Activated B cell treated with CpG ODN at 0.5 μM for 24 hours (primary cell): ENCODE data around the gene LRFN3. TPM values are rescaled to one million over a fixed set of nuclear protein-coding genes. Genes with fewer than 3 reads are reported as not detected.

Experiments
- ATAC-seq: fragments of 200-7000 bp; cut with Tn5 transposase; one replicate; pipeline ENCODE4 v1.10.0; 2021; ENCODE audit warnings: low read depth, mild to moderate bottlenecking, moderate library complexity
- CTCF ChIA-PET: fragments of 350-600 bp; sonication (Branson Sonifier 250); formaldehyde crosslinking; loops from one replicate; lab custom pipeline; 2021; ENCODE audit warnings: antibody characterized with exemption; lab: Charles Lee
- POLR2A ChIA-PET: fragments of 350-600 bp; sonication (Branson Sonifier 250); formaldehyde crosslinking; loops from one replicate; lab custom pipeline; 2021; ENCODE audit warnings: antibody characterized with exemption; lab: Charles Lee
- DNase-seq: peaks from one replicate; pipeline ENCODE4 v3.0.0; 2022
- H3K27ac Mint-ChIP-seq: one replicate; pipeline ENCODE4 v1.8.0; 2020; ENCODE audit warnings: mixed read lengths
- H3K27me3 Mint-ChIP-seq: one replicate; pipeline ENCODE4 v1.8.0; 2021; ENCODE audit warnings: mixed read lengths
- H3K36me3 Mint-ChIP-seq: one replicate; pipeline ENCODE4 v1.8.0; 2021; ENCODE audit warnings: low read depth, mixed read lengths
- H3K4me1 Mint-ChIP-seq: one replicate; pipeline ENCODE4 v1.8.0; 2021; ENCODE audit warnings: mixed read lengths
- H3K4me3 Mint-ChIP-seq: one replicate; pipeline ENCODE4 v1.8.0; 2020; ENCODE audit warnings: mild to moderate bottlenecking, mixed read lengths
- H3K9me3 Mint-ChIP-seq: one replicate; pipeline ENCODE4 v1.8.0; 2020; ENCODE audit warnings: mixed read lengths
- intact Hi-C: fragments of 100-400 bp; cut with micrococcal nuclease; formaldehyde crosslinking; loops from one replicate; pipeline ENCODE4 v1.15.1; 2024
- total RNA-seq: library from RNA; stranded (reverse); gene quantifications from 2 replicates; pipeline ENCODE4 v1.2.3, GENCODE V29; 2022
- TF ChIP-seq, protein P1 (sequence below): fragments of 200-600 bp; IDR thresholded peaks from one replicate; pipeline ENCODE4 v1.8.0; 2022; ENCODE audit warnings: antibody characterized with exemption, mild to moderate bottlenecking

Gene LRFN3
- total RNA-seq, 1 donor from 2014 or later = 1.8 TPM

DNA sequence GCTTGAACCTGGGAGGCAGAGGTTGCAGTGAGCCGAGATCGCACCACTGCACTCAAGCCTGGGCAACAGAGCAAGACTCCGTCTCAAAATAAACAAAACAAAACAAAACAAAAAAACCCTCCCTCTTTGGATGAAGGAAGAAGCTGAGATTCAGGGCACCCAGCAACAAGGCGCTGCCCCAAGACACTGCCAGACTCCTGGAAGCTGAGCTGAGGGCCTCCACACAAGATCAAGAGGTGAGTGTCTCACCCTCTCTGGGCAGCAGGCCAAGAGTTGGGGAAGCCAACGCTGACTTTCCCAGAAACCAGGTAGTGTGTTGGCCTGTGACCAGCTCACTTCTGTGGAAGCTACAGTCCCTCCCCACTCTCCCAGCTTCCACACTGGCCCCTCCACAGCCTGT, 24.4 kb upstream of the LRFN3 start:
- no peak overlapping the region for H3K27ac Mint-ChIP-seq
- H3K4me1 Mint-ChIP-seq = peaks cover 69% of the 10 kb centered on the region
- no peak overlapping the region for H3K4me3 Mint-ChIP-seq
- DNase-seq = no peak
- ChIA-PET POLR2A (interaction anchor here (0.6 to 0.7 kb wide), 3 partner anchors 18 to 209 kb away, joined by 3 to 7 read pairs (median 4); partner anchors contain the start of gene THAP8), CTCF (no interaction called here)
- no peaks in the 10 kb centered on the region for H3K27me3 Mint-ChIP-seq
- TF ChIP-seq, protein P1, sequence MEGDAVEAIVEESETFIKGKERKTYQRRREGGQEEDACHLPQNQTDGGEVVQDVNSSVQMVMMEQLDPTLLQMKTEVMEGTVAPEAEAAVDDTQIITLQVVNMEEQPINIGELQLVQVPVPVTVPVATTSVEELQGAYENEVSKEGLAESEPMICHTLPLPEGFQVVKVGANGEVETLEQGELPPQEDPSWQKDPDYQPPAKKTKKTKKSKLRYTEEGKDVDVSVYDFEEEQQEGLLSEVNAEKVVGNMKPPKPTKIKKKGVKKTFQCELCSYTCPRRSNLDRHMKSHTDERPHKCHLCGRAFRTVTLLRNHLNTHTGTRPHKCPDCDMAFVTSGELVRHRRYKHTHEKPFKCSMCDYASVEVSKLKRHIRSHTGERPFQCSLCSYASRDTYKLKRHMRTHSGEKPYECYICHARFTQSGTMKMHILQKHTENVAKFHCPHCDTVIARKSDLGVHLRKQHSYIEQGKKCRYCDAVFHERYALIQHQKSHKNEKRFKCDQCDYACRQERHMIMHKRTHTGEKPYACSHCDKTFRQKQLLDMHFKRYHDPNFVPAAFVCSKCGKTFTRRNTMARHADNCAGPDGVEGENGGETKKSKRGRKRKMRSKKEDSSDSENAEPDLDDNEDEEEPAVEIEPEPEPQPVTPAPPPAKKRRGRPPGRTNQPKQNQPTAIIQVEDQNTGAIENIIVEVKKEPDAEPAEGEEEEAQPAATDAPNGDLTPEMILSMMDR = no peak
- no peaks in the 10 kb centered on the region for H3K36me3 Mint-ChIP-seq
- no peaks in the 10 kb centered on the region for H3K9me3 Mint-ChIP-seq
- intact Hi-C loops = no loop called here
- no peak for ATAC-seq

DNA sequence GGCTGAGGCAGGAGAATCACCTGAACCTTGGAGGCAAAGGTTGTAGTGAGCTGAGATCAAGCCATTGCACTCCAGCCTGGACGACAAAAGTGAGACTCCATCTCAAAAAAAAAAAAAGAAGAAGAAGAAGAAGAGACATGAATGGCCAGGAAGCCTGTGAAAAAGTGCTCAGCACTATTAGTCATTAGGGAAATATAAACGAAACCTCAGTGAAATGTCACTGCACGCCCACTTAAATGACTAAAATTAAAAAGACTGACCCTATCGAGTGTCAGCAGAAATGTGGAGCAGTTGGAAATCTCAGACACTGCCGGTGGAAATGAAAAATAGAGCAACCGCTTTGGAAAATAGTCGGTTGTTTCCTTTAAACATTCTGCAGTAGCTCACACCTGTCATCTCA, 22.6 kb upstream of the LRFN3 start:
- TF ChIP-seq, protein P1 = no peak
- ChIA-PET CTCF (no interaction called here), POLR2A (interaction anchor here (0.7 to 2.4 kb wide), 3 partner anchors 13 to 186 kb away, joined by 3 to 20 read pairs (median 9); partner anchors contain the start of gene NFKBID)
- H3K27me3 Mint-ChIP-seq = no peaks in the 10 kb centered on the region
- H3K9me3 Mint-ChIP-seq = no peaks in the 10 kb centered on the region
- H3K4me1 Mint-ChIP-seq = peaks cover 54% of the 10 kb centered on the region
- H3K4me3 Mint-ChIP-seq = peak overlapping the region; percentile 39
- H3K36me3 Mint-ChIP-seq = no peaks in the 10 kb centered on the region
- DNase-seq (no peak), ATAC-seq (peak; percentile 17)
- H3K27ac Mint-ChIP-seq = peak overlapping the region; percentile 70
- intact Hi-C loops = loop anchor here (1.0 kb wide), 2 partner anchors 10 to 15 kb away; no protein-coding TSS in a partner anchor

DNA sequence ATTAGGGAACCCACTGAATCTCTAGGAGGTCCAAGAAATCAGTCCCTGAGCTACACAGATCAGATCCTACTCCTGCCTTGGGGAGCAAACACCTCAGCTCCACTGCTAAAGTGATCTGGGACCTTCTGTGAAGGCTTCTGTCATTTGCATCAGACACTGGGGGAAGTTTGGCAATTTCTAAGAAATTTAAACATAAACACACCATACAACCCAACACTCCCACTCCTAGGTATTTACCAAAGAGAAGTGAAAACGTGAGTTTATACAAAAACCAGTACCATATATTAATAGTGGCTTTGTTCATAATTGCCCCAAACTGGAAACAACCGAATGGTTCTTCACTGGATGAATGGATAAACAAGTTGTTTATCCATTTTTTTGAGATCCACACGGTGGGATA, 20.7 kb upstream of the LRFN3 start:
- DNase-seq (no peak), ATAC-seq (no peak)
- intact Hi-C loops = no loop called here
- peaks cover 36% of the 10 kb centered on the region for H3K4me1 Mint-ChIP-seq
- H3K27me3 Mint-ChIP-seq = no peaks in the 10 kb centered on the region
- CTCF ChIA-PET = interaction anchor here (2.3 kb wide), 1 partner anchor 11 kb away, joined by 6 read pairs; no protein-coding TSS in a partner anchor
- no peaks in the 10 kb centered on the region for H3K36me3 Mint-ChIP-seq
- POLR2A ChIA-PET = interaction anchor here (2.4 kb wide), 1 partner anchor 15 kb away, joined by 20 read pairs; the partner anchor contains the start of gene NFKBID
- H3K27ac Mint-ChIP-seq = no peak overlapping the region
- H3K9me3 Mint-ChIP-seq = no peaks in the 10 kb centered on the region
- no peak overlapping the region for H3K4me3 Mint-ChIP-seq
- TF ChIP-seq, protein P1 = no peak

DNA sequence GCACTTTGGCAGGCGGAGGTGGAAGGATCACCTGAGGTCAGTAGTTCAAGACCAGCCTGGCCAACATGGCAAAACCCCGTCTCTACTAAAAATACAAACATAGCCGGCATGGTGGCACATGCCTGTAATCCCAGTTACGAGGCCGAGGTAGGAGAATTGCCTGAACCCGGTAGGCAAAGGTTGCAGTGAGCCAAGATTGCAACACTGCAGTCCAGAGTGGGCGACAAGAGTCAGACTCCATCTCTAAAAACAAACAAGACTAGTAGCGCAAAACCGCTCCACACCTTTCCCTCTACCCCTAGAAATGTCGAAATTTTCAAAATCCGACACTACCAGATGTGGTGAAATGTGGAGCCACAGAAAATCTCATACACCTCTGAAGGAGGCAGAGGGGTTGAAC, 16.9 kb upstream of the LRFN3 start:
- intact Hi-C loops = no loop called here
- Mint-ChIP-seq H3K4me1 (peaks cover 12% of the 10 kb centered on the region), H3K36me3 (no peaks in the 10 kb centered on the region), H3K9me3 (no peaks in the 10 kb centered on the region), H3K27ac (no peak overlapping the region), H3K27me3 (no peaks in the 10 kb centered on the region), H3K4me3 (no peak overlapping the region)
- ChIA-PET CTCF (no interaction called here), POLR2A (interaction anchor here (1.2 kb wide), 1 partner anchor 8 kb away, joined by 3 read pairs; no protein-coding TSS in a partner anchor)
- ATAC-seq (no peak), DNase-seq (no peak)
- TF ChIP-seq, protein P1 = no peak

DNA sequence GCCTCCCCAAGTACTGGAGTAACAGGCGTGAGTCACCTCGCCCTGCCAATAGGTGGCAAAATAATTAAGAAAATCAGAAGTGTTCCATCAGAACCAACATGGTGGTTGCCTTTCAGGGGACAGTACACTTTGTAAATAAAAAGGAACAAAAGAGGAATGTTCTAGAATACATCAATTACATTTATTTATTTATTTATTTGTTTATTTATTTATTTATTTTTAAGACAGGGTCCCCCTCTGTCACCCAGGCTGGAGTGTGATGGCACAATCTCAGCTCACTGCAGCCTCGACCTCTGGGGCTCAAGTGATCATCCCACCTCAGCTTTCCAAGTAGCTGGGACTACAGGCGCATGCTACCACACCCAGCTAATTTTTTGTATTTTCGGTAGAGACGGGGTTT, 15.2 kb upstream of the LRFN3 start:
- TF ChIP-seq, protein P1 = no peak
- Mint-ChIP-seq H3K27me3 (no peaks in the 10 kb centered on the region), H3K4me3 (no peak overlapping the region), H3K4me1 (peaks cover 5% of the 10 kb centered on the region), H3K27ac (no peak overlapping the region), H3K9me3 (peaks cover 4% of the 10 kb centered on the region), H3K36me3 (peaks cover 2% of the 10 kb centered on the region)
- ChIA-PET POLR2A (interaction anchor here (0.6 kb wide), 1 partner anchor 318 kb away, joined by 5 read pairs; no protein-coding TSS in a partner anchor), CTCF (interaction anchor here (1.6 kb wide), 1 partner anchor 17 kb away, joined by 3 read pairs; no protein-coding TSS in a partner anchor)
- no peak for ATAC-seq
- intact Hi-C loops = no loop called here
- DNase-seq = no peak
